Measurements from ENCODE around the gene DNAJB6.

- TF ChIP-seq POLR2A (IDR thresholded peaks at IDR 0.05) (no peak), CTCF (IDR thresholded peaks at IDR 0.05) (no peak), POLR2AphosphoS5 (IDR thresholded peaks at IDR 0.05) (no peak)
These were observed 23.2 kb upstream of the DNAJB6 start for GRCh38 chr7:157313645-157314044.
